Spleen (tissue), 7 donors: ENCODE results near the gene CLIP2.

Experiments used
- POLR2A ChIP-seq, 3 donors: fragments of 450-650 bp; IDR thresholded peaks; one replicate each; pipeline ENCODE4 v1.5.1; 2017; ENCODE audit warnings: antibody characterized with exemption in 3 of 3, mild to moderate bottlenecking in 1 of 3
- POLR2AphosphoS5 ChIP-seq, 3 donors: sonication (generic); formaldehyde crosslinking; IDR thresholded peaks; one replicate each; pipeline ENCODE4 v1.5.1; 2017; ENCODE audit warnings: antibody characterized with exemption in 3 of 3
- TF ChIP-seq, protein P1 (sequence below), 11 experiments: fragments of 200-600 bp in 7 of 11; fragments of 450-650 bp in 4 of 11; sonication (generic) in 4 of 11; IDR thresholded peaks in 8 of 11; conservative IDR thresholded peaks in 3 of 11; 1 replicate in 7 of 11; 2 replicates in 4 of 11; pipeline versions ENCODE4 v1.4.0 to v1.8.0; 2016 to 2021; ENCODE audit warnings: antibody characterized with exemption in 11 of 11, inconsistent platforms in 4 of 11, mild to moderate bottlenecking in 1 of 11
- donor health status: DM: no; HTN: no; CAD: no; lungs with moderate emphysema.
- donor health status: DM: no; HTN: no; CAD: no.
- donor health status: DM: no; HTN: no; CAD: no.

- no peak for TF ChIP-seq POLR2AphosphoS5 (IDR thresholded peaks at IDR 0.05)
- TF ChIP-seq, protein P1, sequence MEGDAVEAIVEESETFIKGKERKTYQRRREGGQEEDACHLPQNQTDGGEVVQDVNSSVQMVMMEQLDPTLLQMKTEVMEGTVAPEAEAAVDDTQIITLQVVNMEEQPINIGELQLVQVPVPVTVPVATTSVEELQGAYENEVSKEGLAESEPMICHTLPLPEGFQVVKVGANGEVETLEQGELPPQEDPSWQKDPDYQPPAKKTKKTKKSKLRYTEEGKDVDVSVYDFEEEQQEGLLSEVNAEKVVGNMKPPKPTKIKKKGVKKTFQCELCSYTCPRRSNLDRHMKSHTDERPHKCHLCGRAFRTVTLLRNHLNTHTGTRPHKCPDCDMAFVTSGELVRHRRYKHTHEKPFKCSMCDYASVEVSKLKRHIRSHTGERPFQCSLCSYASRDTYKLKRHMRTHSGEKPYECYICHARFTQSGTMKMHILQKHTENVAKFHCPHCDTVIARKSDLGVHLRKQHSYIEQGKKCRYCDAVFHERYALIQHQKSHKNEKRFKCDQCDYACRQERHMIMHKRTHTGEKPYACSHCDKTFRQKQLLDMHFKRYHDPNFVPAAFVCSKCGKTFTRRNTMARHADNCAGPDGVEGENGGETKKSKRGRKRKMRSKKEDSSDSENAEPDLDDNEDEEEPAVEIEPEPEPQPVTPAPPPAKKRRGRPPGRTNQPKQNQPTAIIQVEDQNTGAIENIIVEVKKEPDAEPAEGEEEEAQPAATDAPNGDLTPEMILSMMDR (IDR thresholded peaks at IDR 0.05 in 8 of 11, conservative IDR thresholded peaks at IDR 0.05 in 3 of 11) = no peak
- no peak for TF ChIP-seq POLR2A (IDR thresholded peaks at IDR 0.05)
These were observed 22.8 kb upstream of the CLIP2 start for GRCh38 chr7:74266191-74266963.
